ENCODE measurements around the gene RFK. TPM values are rescaled to one million over a fixed set of nuclear protein-coding genes. Genes with fewer than 3 reads are reported as not detected.
"Not testable (repeated sequence)": the region's sequence is repeated elsewhere in the genome, so short reads cannot be mapped to it uniquely, and the experiment has no call there.

Gene RFK
- total and polyA plus RNA-seq, 9 of the 15 experiments (the other 6 are each of a cell fraction or from before 2014, with no cell fraction given): 3.8 to 51.1 (median 14.8) TPM

DNA sequence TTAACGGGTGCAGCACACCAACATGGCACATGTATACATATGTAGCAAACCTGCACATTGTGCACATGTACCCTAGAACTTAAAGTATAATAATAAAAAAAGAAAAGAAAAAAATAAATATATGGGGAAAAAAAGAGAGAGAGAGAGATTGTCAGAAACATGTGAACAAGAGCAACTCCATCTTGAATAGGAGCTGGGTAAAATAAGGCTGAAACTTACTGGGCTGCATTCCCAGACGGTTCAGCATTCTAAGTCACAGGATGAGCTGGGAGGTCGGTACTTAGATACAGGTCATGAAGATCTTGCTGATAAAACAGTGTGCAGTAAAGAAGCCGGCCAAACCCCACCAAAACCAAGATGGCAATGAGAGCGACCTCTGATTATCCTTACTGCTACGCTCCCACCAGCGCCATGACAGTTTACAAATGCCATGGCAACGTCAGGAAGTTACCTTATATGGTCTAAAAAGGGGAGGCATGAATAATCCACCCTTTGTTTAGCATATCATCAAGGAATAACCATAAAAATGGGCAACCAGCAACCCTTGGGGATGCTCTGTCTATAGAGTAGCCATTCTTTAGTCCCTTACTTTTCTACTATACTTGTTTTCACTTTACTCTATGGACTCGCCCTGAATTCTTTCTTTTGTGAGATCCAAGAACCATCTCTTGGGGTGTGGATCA lies 42.9 kb upstream of the RFK start (continued):
- TF ChIP-seq NFE2L1 (tag; IDR thresholded peaks at IDR 0.05; ENCODE audit: borderline replicate concordance, low read depth): peak; percentile 52; the same call in 1 of the 2 replicates
- TF ChIP-seq, protein P1, sequence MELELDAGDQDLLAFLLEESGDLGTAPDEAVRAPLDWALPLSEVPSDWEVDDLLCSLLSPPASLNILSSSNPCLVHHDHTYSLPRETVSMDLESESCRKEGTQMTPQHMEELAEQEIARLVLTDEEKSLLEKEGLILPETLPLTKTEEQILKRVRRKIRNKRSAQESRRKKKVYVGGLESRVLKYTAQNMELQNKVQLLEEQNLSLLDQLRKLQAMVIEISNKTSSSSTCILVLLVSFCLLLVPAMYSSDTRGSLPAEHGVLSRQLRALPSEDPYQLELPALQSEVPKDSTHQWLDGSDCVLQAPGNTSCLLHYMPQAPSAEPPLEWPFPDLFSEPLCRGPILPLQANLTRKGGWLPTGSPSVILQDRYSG (tag; conservative IDR thresholded peaks at IDR 0.05; ENCODE audit: low read depth): peak; percentile 91; the same call in 1 of the 2 replicates
- TF ChIP-seq TAF7 (tag; IDR thresholded peaks at IDR 0.05): peak; percentile 66
- peak; percentile 60; the same call in 1 of the 2 replicates for TF ChIP-seq DIDO1 (tag; IDR thresholded peaks at IDR 0.05; ENCODE audit: low read depth)

DNA sequence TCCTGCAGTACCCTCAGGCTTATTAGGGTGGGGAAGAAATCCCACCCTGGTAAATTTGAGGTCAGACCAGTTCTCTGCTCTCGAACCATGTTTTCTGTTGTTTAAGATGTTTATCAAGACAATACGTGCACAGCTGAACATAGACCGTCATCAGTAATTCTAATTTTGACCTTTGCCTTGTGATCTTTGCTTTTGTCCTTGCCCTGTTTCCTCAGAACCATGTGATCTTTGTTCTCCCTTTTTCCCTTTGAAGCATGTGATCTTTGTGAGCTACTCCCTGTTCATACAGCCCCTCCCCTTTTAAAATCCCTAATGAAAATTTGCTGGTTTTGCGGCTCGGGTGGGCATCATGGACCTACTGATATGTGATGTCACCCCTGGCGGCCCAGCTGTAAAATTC lies 40.7 kb upstream of the RFK start:
- CTCF ChIA-PET (ENCODE audit: low intra/inter-chr PET ratio); H3K27ac ChIP-seq (ENCODE audit: extremely low read depth, low read depth, low read length): not testable (repeated sequence)

More for the DNA sequence above, 40.7 kb upstream of the RFK start:
- H4K20me1 ChIP-seq (replicated peaks; ENCODE audit: control insufficient read depth, insufficient read depth, low read length); H3K9ac ChIP-seq (ENCODE audit: insufficient read depth in 1 of 2, low read depth in 2 of 2, low read length in 2 of 2); BruUV-seq (replicated peaks); H3K79me2 ChIP-seq (ENCODE audit: control insufficient read depth, insufficient read depth, low read length); intact Hi-C loops (cut with micrococcal nuclease); H3K9me3 ChIP-seq (replicated peaks; ENCODE audit: control insufficient read depth, insufficient read depth, low read depth, low read length); H3K9me1 ChIP-seq (ENCODE audit: control insufficient read depth, insufficient read depth, low read length); H3K4me1 ChIP-seq (replicated peaks in 1 of 2; ENCODE audit: control insufficient read depth in 2 of 2, insufficient read depth in 2 of 2, low read length in 2 of 2); ATAC-seq; DNase-seq (ENCODE audit: extremely low read depth in 1 of 4, low spot score in 3 of 4); H3K36me3 ChIP-seq (ENCODE audit: control insufficient read depth, insufficient read depth, low read length); H2AFZ ChIP-seq (ENCODE audit: low read depth, low read length); H3K27me3 ChIP-seq (ENCODE audit: control insufficient read depth in 2 of 2, insufficient read depth in 2 of 2, low read length in 2 of 2); H3K4me3 ChIP-seq; POLR2A ChIA-PET; FAIRE-seq; H3K4me2 ChIP-seq (ENCODE audit: insufficient read depth, low read length); in situ Hi-C loops (cut with MboI): not testable (repeated sequence)
- 0% methylated on average over 6 of the region's 6 CpGs for WGBS (ENCODE audit: insufficient coverage, low coverage, missing lambda C conversion rate)
